Gastroesophageal sphincter (tissue), 3 donors: ENCODE results near the gene TPBG.

ENCODE experiments used
- EP300 ChIP-seq: sonication (generic); formaldehyde crosslinking; IDR thresholded peaks from one replicate; pipeline ENCODE4 v1.6.1; 2017; ENCODE audit warnings: antibody characterized with exemption, mild to moderate bottlenecking
- POLR2A ChIP-seq, 2 donors: fragments of 450-650 bp; IDR thresholded peaks; one replicate each; pipeline ENCODE4 v1.6.1; 2017; ENCODE audit warnings: antibody characterized with exemption in 2 of 2, mild to moderate bottlenecking in 2 of 2, moderate library complexity in 1 of 2
- POLR2AphosphoS5 ChIP-seq: sonication (generic); formaldehyde crosslinking; IDR thresholded peaks from one replicate; pipeline ENCODE4 v1.6.1; 2017; ENCODE audit warnings: antibody characterized with exemption
- TF ChIP-seq, protein P1 (sequence below), 4 experiments: fragments of 200-600 bp in 2 of 4; fragments of 450-650 bp in 2 of 4; sonication (generic) in 1 of 4; IDR thresholded peaks; one replicate each; pipeline ENCODE4 v1.5.1; 2017 to 2019; ENCODE audit warnings: antibody characterized with exemption in 4 of 4, mild to moderate bottlenecking in 2 of 4, moderate library complexity in 2 of 4

DNA sequence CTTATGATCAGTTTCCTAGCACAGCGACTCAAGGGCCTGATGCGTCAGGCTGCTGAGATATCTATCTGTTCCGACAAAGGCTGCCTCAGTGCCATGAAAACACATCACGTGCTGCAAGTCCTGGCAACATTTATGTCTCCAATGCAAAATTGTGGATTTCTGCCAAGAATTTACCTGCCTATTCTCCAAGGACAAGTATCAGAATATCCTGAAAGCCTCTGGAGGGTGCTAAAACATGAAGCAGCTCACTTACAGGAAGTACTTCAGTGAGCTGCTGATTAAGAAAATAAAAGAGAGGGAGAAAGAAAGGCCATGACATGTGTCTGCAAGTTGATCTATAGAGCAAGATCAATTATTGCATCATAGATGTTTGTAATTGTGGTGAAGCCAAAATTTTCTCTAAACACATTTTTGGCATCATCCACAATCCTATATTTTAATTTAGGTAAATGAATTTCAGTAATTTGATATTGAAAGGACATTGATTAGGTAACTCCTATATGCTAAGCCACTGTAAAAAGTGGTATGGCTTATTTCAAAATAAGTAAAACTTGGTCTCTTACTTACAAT, 25.8 kb upstream of the TPBG start:
- TF ChIP-seq, protein P1, sequence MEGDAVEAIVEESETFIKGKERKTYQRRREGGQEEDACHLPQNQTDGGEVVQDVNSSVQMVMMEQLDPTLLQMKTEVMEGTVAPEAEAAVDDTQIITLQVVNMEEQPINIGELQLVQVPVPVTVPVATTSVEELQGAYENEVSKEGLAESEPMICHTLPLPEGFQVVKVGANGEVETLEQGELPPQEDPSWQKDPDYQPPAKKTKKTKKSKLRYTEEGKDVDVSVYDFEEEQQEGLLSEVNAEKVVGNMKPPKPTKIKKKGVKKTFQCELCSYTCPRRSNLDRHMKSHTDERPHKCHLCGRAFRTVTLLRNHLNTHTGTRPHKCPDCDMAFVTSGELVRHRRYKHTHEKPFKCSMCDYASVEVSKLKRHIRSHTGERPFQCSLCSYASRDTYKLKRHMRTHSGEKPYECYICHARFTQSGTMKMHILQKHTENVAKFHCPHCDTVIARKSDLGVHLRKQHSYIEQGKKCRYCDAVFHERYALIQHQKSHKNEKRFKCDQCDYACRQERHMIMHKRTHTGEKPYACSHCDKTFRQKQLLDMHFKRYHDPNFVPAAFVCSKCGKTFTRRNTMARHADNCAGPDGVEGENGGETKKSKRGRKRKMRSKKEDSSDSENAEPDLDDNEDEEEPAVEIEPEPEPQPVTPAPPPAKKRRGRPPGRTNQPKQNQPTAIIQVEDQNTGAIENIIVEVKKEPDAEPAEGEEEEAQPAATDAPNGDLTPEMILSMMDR (IDR thresholded peaks at IDR 0.05), result no peak
- TF ChIP-seq POLR2AphosphoS5, result no peak
- no peak for TF ChIP-seq POLR2A (IDR thresholded peaks at IDR 0.05)
- no peak for TF ChIP-seq EP300
